ENCODE data around the gene ATP5F1C. TPM values are rescaled to one million over a fixed set of nuclear protein-coding genes. Genes with fewer than 3 reads are reported as not detected.

Gene ATP5F1C
- total and polyA plus RNA-seq, 2 donors (not counting 1 experiment from before 2014, with no cell fraction given): 114 to 116 TPM

- Histone ChIP-seq H2AFZ (ENCODE audit: insufficient read depth, low read depth, low read length, poor library complexity, severe bottlenecking) (no peak overlapping the region), H3K27me3 (replicated peaks in 1 of 4; ENCODE audit: control extremely low read depth in 1 of 4, control insufficient read depth in 3 of 4, insufficient read depth in 4 of 4, low read length in 3 of 4) (no peaks in the 10 kb centered on the region), H3K9ac (ENCODE audit: low read length) (no peak overlapping the region), H3K4me3 (ENCODE audit: control extremely low read depth in 1 of 5, extremely low read depth in 1 of 5, insufficient read depth in 1 of 5, low read depth in 2 of 5, low read length in 4 of 5) (no peak overlapping the region), H3K9me3 (ENCODE audit: control extremely low read depth in 1 of 3, control insufficient read depth in 2 of 3, insufficient read depth in 1 of 3, low read length in 2 of 3) (peaks cover 0 to 4% (median 1%) of the 10 kb centered on the region in 3 donors), H4K20me1 (ENCODE audit: control insufficient read depth, insufficient read depth, low read length, poor library complexity, severe bottlenecking) (peaks cover 38% of the 10 kb centered on the region), H3K27ac (ENCODE audit: low read length in 2 of 2) (no peak overlapping the region), H3K36me3 (replicated peaks in 1 of 2; ENCODE audit: control extremely low read depth in 1 of 2, control insufficient read depth in 1 of 2, extremely low read depth in 1 of 2, insufficient read depth in 2 of 2, low read length in 1 of 2) (no peaks in the 10 kb centered on the region), H3K79me2 (ENCODE audit: control insufficient read depth, insufficient read depth, low read length) (peaks cover 35% of the 10 kb centered on the region), H3K4me2 (replicated peaks; ENCODE audit: low read depth, low read length, poor library complexity, severe bottlenecking) (no peak overlapping the region), H3K4me1 (ENCODE audit: control insufficient read depth in 2 of 2, insufficient read depth in 2 of 2, low read length in 2 of 2) (no peaks in the 10 kb centered on the region)
- intact Hi-C loops (cut with micrococcal nuclease): no loop called here
- Mint-ChIP-seq H3K27me3 (no peaks in the 10 kb centered on the region), H3K4me1 (peaks cover 10% of the 10 kb centered on the region), H3K27ac (no peak overlapping the region), H3K4me3 (no peak overlapping the region), H3K9me3 (ENCODE audit: insufficient read depth) (peaks cover 4% of the 10 kb centered on the region)
- ATAC-seq (ENCODE audit: low read depth) (no peak), DNase-seq (no peak)
- ChIA-PET POLR2A (no interaction called here), CTCF (no interaction called here)
- TF ChIP-seq CTCF (IDR thresholded peaks at IDR 0.05): no peak
- TF ChIP-seq EZH2 (IDR thresholded peaks at IDR 0.05; ENCODE audit: borderline replicate concordance, insufficient read depth, low read depth, low read length, poor library complexity, severe bottlenecking): no peak
- no CpG with 5 or more reads among the region's 3 CpGs for WGBS (ENCODE audit: insufficient coverage)
These were observed 65.9 kb downstream of the ATP5F1C start for GRCh38 chr10:7853890-7854289.

GRCh38 chr10:7855205-7855604 is 67.2 kb downstream of the ATP5F1C start:
- no peak overlapping the region for H3K27ac Mint-ChIP-seq
- H3K9me3 ChIP-seq (ENCODE audit: control extremely low read depth in 1 of 3, control insufficient read depth in 2 of 3, insufficient read depth in 1 of 3, low read length in 2 of 3): peaks cover 1 to 13% (median 2%) of the 10 kb centered on the region in 3 donors
- ATAC-seq (ENCODE audit: low read depth) (no peak), DNase-seq (no peak)
- WGBS (ENCODE audit: insufficient coverage): 90% methylated on average over 1 of the region's 4 CpGs
- no peaks in the 10 kb centered on the region for H3K36me3 ChIP-seq (replicated peaks in 1 of 2; ENCODE audit: control extremely low read depth in 1 of 2, control insufficient read depth in 1 of 2, extremely low read depth in 1 of 2, insufficient read depth in 2 of 2, low read length in 1 of 2)
- intact Hi-C loops (cut with micrococcal nuclease): no loop called here
- H3K9ac ChIP-seq (ENCODE audit: low read length): no peak overlapping the region
- H2AFZ ChIP-seq (ENCODE audit: insufficient read depth, low read depth, low read length, poor library complexity, severe bottlenecking): no peak overlapping the region
- no peak for TF ChIP-seq EZH2 (IDR thresholded peaks at IDR 0.05; ENCODE audit: borderline replicate concordance, insufficient read depth, low read depth, low read length, poor library complexity, severe bottlenecking)
- TF ChIP-seq CTCF (IDR thresholded peaks at IDR 0.05): no peak
- H4K20me1 ChIP-seq (ENCODE audit: control insufficient read depth, insufficient read depth, low read length, poor library complexity, severe bottlenecking): peaks cover 33% of the 10 kb centered on the region
- no peaks in the 10 kb centered on the region for H3K4me1 ChIP-seq (ENCODE audit: control insufficient read depth in 2 of 2, insufficient read depth in 2 of 2, low read length in 2 of 2)
- H3K27ac ChIP-seq (ENCODE audit: low read length in 2 of 2): no peak overlapping the region
- peaks cover 4% of the 10 kb centered on the region for H3K9me3 Mint-ChIP-seq (ENCODE audit: insufficient read depth)
- peaks cover 31% of the 10 kb centered on the region for H3K79me2 ChIP-seq (ENCODE audit: control insufficient read depth, insufficient read depth, low read length)
- H3K27me3 ChIP-seq (replicated peaks in 1 of 4; ENCODE audit: control extremely low read depth in 1 of 4, control insufficient read depth in 3 of 4, insufficient read depth in 4 of 4, low read length in 3 of 4): no peaks in the 10 kb centered on the region
- H3K4me2 ChIP-seq (replicated peaks; ENCODE audit: low read depth, low read length, poor library complexity, severe bottlenecking): no peak overlapping the region
- ChIA-PET CTCF (no interaction called here), POLR2A (no interaction called here)
- no peaks in the 10 kb centered on the region for H3K27me3 Mint-ChIP-seq
- H3K4me3 Mint-ChIP-seq: no peak overlapping the region
- H3K4me3 ChIP-seq (ENCODE audit: control extremely low read depth in 1 of 5, extremely low read depth in 1 of 5, insufficient read depth in 1 of 5, low read depth in 2 of 5, low read length in 4 of 5): no peak overlapping the region
- H3K4me1 Mint-ChIP-seq: peaks cover 8% of the 10 kb centered on the region
